Thyroid gland (tissue), 4 donors: ENCODE measurements around the gene PTDSS2.

ENCODE experiments used
- POLR2A ChIP-seq, 2 donors: fragments of 450-650 bp; IDR thresholded peaks; one replicate each; pipeline ENCODE4 v1.6.1; 2017; ENCODE audit warnings: antibody characterized with exemption in 2 of 2, mild to moderate bottlenecking in 2 of 2, moderate library complexity in 1 of 2
- TF ChIP-seq, protein P1 (sequence below), 6 experiments: fragments of 200-600 bp in 3 of 6; fragments of 450-650 bp in 3 of 6; sonication (generic) in 3 of 6; IDR thresholded peaks; one replicate each; pipeline ENCODE4 v1.5.1; 2016 to 2019; ENCODE audit warnings: antibody characterized with exemption in 6 of 6, mild to moderate bottlenecking in 2 of 6, inconsistent platforms in 1 of 6, moderate library complexity in 1 of 6

DNA sequence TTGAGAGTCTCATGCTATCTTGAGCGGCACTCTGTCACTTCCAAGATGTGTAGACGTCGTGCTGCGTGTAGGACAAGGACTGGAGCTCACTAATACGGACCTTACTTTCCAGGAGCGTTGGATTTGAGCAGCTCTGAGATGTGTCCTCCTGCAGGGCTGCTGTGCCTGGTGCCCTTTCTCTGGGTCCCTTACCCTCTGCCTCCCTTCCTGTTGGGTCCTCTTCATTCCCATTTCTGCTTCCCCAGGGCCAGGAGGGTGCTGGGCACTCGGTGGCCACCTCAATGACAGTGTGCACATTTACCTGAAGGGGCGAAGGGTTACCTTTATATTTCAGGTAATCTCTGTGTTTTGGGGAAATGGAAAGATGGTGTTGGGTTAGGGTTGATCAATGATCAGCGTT, 4.0 kb downstream of the PTDSS2 start:
- TF ChIP-seq, protein P1, sequence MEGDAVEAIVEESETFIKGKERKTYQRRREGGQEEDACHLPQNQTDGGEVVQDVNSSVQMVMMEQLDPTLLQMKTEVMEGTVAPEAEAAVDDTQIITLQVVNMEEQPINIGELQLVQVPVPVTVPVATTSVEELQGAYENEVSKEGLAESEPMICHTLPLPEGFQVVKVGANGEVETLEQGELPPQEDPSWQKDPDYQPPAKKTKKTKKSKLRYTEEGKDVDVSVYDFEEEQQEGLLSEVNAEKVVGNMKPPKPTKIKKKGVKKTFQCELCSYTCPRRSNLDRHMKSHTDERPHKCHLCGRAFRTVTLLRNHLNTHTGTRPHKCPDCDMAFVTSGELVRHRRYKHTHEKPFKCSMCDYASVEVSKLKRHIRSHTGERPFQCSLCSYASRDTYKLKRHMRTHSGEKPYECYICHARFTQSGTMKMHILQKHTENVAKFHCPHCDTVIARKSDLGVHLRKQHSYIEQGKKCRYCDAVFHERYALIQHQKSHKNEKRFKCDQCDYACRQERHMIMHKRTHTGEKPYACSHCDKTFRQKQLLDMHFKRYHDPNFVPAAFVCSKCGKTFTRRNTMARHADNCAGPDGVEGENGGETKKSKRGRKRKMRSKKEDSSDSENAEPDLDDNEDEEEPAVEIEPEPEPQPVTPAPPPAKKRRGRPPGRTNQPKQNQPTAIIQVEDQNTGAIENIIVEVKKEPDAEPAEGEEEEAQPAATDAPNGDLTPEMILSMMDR (IDR thresholded peaks at IDR 0.05) = no peak
- no peak for TF ChIP-seq POLR2A (IDR thresholded peaks at IDR 0.05)
